Measurements from ENCODE around the gene ZBED1. TPM values are rescaled to one million over a fixed set of nuclear protein-coding genes. Genes with fewer than 3 reads are reported as not detected.
A peak's percentile ranks its signal among the peaks of the same experiment; 100 is the strongest.

The ZBED1 gene
- total RNA-seq = 10 to 100 TPM; 42.4 to 76.4 (median 56.5) TPM

GRCh38 chrX:2500803-2501558 is at the start of gene ZBED1, which contains the start of gene DHRSX:
TSS of gene ZBED1 (minus strand) at chrX:2500976. CDS start at chrX:2490719, 10,257 bp downstream.
TSS of gene DHRSX (minus strand) at chrX:2500976. CDS start at chrX:2500925, 51 bp downstream.
- TF ChIP-seq POLR2A (IDR thresholded peaks at IDR 0.05) = no peak
- TF ChIP-seq CTCF (IDR thresholded peaks at IDR 0.05) = no peak
- 0 to 83% methylated on average over 1 to 28 of the region's 57 CpGs for WGBS, 2 donors
- peak within 1 kb of the TSS; percentile 85 for H3K4me3 ChIP-seq (ENCODE audit: low read depth, poor library complexity, severe bottlenecking)
- DNase-seq (ENCODE audit: low spot score in 2 of 2) = peak in 1 of 2 donors; percentile 88
- intact Hi-C loops (cut with DNase I; ENCODE audit: low total_unique reads) = no loop called here

GRCh38 chrX:2549876-2550275 is 49.1 kb upstream of the ZBED1 start:
- intact Hi-C loops (cut with DNase I; ENCODE audit: low total_unique reads) = no loop called here
- WGBS, 2 donors = 19 to 27% methylated on average over 7 of the region's 7 CpGs

GRCh38 chrX:2548711-2549423 is 48.1 kb upstream of the ZBED1 start:
- no peak overlapping the region for H3K4me3 ChIP-seq (ENCODE audit: low read depth, poor library complexity, severe bottlenecking)
- 41 to 61% methylated on average over 11 of the region's 11 CpGs for WGBS, 2 donors
- DNase-seq (ENCODE audit: low spot score in 2 of 2) = no peak
- TF ChIP-seq POLR2A (IDR thresholded peaks at IDR 0.05) (no peak), CTCF (IDR thresholded peaks at IDR 0.05) (no peak)
- intact Hi-C loops (cut with DNase I; ENCODE audit: low total_unique reads) = no loop called here

More at GRCh38 chrX:2549876-2550275, 49.1 kb upstream of the ZBED1 start:
- no peak for DNase-seq (ENCODE audit: low spot score in 2 of 2)
- TF ChIP-seq POLR2A (IDR thresholded peaks at IDR 0.05) (no peak), CTCF (IDR thresholded peaks at IDR 0.05) (no peak)
- no peak overlapping the region for H3K4me3 ChIP-seq (ENCODE audit: low read depth, poor library complexity, severe bottlenecking)

- no peak overlapping the region for H3K4me3 ChIP-seq (ENCODE audit: low read depth, poor library complexity, severe bottlenecking)
- intact Hi-C loops (cut with DNase I; ENCODE audit: low total_unique reads) = no loop called here
- TF ChIP-seq CTCF (IDR thresholded peaks at IDR 0.05) (no peak), POLR2A (IDR thresholded peaks at IDR 0.05) (no peak)
- no peak for DNase-seq (ENCODE audit: low spot score in 2 of 2)
- 78 to 90% methylated on average over 4 of the region's 4 CpGs for WGBS, 2 donors
These were observed 47.0 kb upstream of the ZBED1 start for GRCh38 chrX:2547736-2548135.

- intact Hi-C loops (cut with DNase I; ENCODE audit: low total_unique reads) = no loop called here
- no peak for TF ChIP-seq CTCF (IDR thresholded peaks at IDR 0.05)
- TF ChIP-seq POLR2A (IDR thresholded peaks at IDR 0.05) = no peak
- 82 to 100% methylated on average over 1 of the region's 1 CpG for WGBS, 2 donors
- no peak for DNase-seq (ENCODE audit: low spot score in 2 of 2)
- H3K4me3 ChIP-seq (ENCODE audit: low read depth, poor library complexity, severe bottlenecking) = no peak overlapping the region
These were observed 45.7 kb upstream of the ZBED1 start for GRCh38 chrX:2546496-2546895.

All from lower leg skin (tissue), 4 donors.